Left ventricle myocardium superior (tissue), 1 donor: ENCODE measurements around the gene POLR1F. TPM values are rescaled to one million over a fixed set of nuclear protein-coding genes. Genes with fewer than 3 reads are reported as not detected.
A peak's percentile ranks its signal among the peaks of the same experiment; 100 is the strongest.

ENCODE experiments used
- ATAC-seq: fragments of 200-7000 bp; cut with Tn5 transposase; one replicate; pipeline ENCODE4 v1.9.1; 2020; ENCODE audit warnings: mild to moderate bottlenecking, moderate library complexity
- DNase-seq: peaks from one replicate; pipeline ENCODE4 v3.0.0-alpha.2; 2020
- intact Hi-C: fragments of 100-400 bp; cut with micrococcal nuclease; formaldehyde crosslinking; loops from one replicate; pipeline ENCODE4 v1.11.0; 2022
- long read RNA-seq: library from polyadenylated mRNA; unstranded; transcript quantifications from one replicate; pipeline ENCODE4 v2.0.0, GENCODE V29; 2021
- total RNA-seq: library from RNA; stranded (reverse); fragmentation: NEBNext Ultra II Directional; extraction: Animal tissue kit (Norgen Biotek cat#: 25700); gene quantifications from one replicate; pipeline ENCODE4 v1.2.1, GENCODE V29; 2021
- donor health status: DM: no; HTN: yes; CAD: no; lungs with severe emphysema.

POLR1F gene, protein sequence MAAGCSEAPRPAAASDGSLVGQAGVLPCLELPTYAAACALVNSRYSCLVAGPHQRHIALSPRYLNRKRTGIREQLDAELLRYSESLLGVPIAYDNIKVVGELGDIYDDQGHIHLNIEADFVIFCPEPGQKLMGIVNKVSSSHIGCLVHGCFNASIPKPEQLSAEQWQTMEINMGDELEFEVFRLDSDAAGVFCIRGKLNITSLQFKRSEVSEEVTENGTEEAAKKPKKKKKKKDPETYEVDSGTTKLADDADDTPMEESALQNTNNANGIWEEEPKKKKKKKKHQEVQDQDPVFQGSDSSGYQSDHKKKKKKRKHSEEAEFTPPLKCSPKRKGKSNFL
- total RNA-seq: 7.7 TPM
- long read RNA-seq, transcript TWISTNB-201 (4 exons, 3,942 nt): major isoform, 17 of 20 reads
- long read RNA-seq, partial matches to known transcripts: 0 of 20 reads
- long read RNA-seq, other reads (novel, unspliced or antisense): 2 of 20 reads

DNA sequence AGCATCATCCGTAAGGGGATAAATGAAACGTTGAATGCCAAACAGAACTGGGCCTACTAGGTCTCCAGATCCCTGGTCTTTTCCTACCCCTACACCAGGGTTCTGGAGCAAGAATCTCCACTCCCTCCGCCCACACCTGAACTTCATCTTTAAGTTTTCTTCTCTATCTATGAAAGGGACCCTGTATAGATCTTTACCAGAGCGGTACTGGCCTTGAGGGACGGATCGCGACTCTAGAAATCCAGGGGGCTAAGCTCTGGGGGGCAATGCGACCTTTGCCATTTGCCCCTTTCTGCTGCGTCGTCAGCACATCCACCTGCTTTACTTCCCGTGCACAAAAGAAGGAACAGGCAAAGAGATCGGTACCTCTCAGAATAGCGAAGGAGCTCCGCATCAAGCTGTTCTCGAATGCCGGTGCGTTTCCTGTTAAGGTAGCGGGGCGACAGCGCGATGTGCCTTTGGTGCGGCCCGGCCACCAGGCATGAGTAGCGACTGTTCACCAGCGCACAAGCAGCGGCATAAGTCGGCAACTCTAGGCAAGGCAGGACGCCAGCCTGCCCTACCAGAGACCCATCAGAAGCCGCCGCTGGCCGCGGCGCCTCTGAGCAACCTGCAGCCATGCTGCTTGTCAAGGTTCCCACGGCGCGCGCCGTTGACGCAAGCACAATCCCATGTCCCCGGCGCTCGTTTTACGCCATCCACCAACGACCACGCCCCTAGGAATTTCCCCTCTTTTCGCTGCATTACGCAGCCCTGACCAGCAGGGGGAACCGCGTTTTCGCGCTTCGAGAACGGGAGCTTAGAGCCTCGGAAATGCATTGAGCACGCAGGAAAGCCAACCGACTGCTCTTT, at the start of gene POLR1F:
Gene POLR1F, minus strand, starts transcription at position 641 of the 852 bp plus-strand sequence. Its CDS starts 21 bp downstream, at position 620.
- intact Hi-C loops: no loop called here
- ATAC-seq (peak; percentile 100), DNase-seq (peak; percentile 97)

DNA sequence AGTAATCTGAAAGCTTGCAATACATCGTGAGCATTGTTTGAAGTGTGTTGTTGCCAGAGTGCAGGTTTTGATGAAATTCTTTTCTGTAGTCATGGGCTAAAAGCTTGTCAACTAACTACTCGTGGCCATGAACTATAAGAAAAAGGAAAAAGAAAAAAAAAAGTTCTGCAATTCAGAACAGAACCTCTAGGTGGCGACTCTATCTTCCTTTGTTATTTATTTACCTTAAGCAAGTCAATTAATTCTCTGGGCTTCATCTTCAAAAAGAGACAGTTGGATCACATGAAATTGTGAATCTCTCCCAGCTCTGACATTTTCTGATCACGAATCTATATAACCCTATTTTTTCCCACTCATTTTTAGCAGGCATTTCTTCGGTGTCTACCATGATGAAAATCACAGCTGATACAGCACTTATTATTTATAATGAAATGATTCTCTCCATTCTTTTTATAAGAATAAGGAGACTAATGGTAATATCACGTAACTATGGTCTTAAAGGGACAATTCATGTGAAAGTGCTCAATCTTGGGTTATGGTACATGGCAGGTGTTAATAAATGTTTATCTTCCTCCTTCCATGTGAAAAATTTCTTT, 45.8 kb upstream of the POLR1F start:
- intact Hi-C loops: no loop called here

DNA sequence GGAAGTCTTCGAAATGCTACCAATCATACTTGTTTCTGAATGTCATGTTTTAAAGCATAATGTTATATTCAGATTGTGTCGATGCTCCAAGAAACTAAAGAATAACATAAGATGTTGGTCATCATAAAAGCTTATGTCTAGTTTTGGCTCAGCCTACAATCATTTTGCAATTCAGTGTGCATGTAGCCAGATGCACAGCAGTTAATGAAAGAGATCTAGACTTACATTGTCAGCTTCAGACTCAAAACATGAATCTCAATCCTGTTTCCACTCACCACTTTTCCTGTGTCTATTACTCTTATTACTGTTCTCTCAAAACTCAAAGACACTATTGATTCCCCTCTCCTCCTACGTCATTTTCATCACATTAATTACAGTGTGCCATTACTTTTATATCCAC, 43.2 kb upstream of the POLR1F start:
- intact Hi-C loops: no loop called here
- ATAC-seq (no peak), DNase-seq (no peak)

More for the DNA sequence above, 45.8 kb upstream of the POLR1F start:
- DNase-seq (no peak), ATAC-seq (no peak)

DNA sequence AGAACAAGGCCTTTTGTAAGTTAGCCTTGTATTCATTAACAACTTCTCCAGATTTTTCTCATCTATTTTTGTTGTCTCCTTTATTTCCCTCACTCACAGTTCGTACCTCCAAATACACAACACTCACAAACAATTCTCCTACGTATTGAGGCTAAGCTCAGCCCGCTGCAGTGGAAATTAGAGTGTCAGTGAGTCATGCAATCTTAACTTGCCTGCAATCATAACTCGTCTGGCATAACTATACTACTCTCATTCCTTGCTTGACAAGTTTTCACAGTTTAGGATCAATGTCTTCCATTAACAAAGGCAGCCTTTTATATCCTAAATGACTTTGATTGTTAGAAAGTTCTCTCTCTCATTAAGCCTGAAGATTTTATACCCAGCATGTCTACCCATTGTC, 40.8 kb upstream of the POLR1F start:
- DNase-seq (no peak), ATAC-seq (no peak)
- intact Hi-C loops: loop anchor here (10.0 kb wide), 1 partner anchor 845 kb away; no protein-coding TSS in a partner anchor

DNA sequence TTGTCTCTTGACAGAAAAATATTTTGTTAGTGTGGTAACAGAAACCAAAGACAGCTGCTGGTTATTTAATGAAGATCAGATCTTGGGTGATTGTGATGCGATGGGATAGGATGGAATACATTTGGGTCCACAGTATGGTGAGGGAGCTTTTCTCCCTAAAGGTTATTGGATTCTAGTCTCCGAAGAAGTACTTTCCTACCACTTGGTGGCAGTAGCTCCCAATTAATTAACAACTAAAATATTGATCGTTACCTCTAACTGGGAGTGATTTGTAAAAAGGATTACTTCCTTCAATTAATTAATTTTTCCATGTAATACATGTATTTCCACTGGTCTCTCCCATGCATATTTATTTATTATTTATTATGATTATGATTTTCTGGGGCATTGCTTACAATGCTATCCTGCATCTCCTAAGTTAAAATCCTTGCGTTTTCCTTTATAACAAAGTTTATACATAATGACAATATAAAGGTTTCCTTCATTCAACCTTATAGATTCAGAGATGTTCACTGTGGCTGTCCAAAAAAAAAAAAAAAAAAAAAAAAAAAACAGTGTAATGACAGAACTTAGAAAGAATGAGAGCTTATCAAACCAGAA, 39.0 kb upstream of the POLR1F start:
- intact Hi-C loops: loop anchor here (10.0 kb wide), 1 partner anchor 847 kb away; no protein-coding TSS in a partner anchor

DNA sequence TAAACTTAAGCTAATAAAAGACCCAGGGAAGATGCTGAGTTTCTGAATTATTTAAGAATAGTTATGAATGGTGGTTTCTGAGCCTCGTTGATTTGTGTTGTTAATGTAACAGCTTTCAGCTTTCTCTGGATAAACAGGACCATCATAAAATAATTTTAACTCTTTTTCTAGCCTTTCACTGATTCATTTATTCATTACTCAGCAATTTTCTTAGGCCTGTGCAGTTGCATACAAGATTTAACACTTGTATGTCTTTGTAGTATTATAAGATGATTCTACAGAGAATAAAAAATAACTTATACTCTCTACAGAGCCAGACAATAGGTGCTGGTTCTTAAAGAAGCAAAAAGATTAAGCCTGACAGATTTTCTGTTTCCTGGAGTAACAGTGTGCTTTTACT, 35.2 kb upstream of the POLR1F start:
- intact Hi-C loops: loop anchor here (10.0 kb wide), 1 partner anchor 851 kb away; no protein-coding TSS in a partner anchor
- no peak for DNase-seq
- ATAC-seq: no peak

More for the DNA sequence above, 39.0 kb upstream of the POLR1F start:
- DNase-seq (no peak), ATAC-seq (no peak)

DNA sequence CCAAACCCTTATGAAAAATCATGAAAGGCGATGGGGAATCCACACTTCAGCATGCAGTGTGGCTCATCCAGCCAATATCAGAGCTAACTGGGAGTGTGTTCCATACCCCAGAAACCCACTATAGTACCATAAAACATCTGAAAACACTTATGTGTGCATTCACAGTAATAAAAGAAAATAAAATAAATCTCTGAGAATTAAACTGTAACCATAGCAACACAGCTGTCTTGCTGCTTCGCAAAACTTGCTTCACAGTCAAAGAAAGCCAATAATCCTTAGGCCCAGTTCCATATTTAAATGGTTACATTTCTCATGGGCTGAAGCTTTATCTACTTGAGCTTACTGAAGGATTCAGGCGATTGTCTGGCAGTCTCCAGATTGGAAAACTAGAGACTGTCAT, 19.9 kb upstream of the POLR1F start:
- no peak for ATAC-seq

DNA sequence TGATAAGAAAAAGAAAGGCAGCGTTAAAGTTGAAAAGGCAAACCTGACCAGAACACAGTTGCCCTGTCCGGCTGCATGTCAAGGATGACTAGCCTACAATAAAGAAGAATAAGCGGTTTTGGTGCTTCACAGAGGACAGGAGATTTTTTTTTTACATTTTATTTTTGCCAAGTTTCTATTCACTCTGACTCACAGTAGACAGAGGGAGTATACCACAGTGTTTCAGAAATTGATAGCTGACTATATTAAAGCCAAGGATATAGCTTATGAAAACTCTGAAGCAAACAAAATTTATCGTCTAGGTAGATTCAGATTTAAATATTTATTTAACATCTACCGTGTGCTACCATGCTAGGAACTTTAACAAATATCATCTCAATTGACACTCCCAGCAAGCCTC, 16.9 kb upstream of the POLR1F start:
- DNase-seq (no peak), ATAC-seq (no peak)
- intact Hi-C loops: no loop called here

More for the DNA sequence above, 19.9 kb upstream of the POLR1F start:
- no peak for DNase-seq
- intact Hi-C loops: no loop called here

DNA sequence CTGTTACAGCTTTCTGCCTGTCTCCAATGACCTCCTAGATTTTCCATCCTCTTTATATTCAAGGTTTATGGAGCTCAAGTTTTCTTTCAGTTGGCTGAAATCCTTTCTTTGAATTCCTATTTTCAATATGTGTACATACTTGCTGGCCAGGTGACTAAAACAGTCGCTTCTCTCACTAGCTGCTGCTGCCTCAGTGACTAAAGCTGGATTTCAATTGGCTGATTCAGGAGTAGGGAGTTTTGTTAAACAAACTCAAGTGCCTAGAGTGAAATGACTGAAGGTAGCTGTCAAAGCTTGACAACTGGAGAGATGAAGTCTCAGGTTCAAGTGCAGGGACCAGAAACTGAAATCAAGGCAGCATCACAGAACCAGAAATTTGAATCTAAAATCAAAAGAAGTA, 6.7 kb upstream of the POLR1F start:
- intact Hi-C loops: loop anchor here (10.0 kb wide), 1 partner anchor 879 kb away; no protein-coding TSS in a partner anchor
- DNase-seq (no peak), ATAC-seq (no peak)

DNA sequence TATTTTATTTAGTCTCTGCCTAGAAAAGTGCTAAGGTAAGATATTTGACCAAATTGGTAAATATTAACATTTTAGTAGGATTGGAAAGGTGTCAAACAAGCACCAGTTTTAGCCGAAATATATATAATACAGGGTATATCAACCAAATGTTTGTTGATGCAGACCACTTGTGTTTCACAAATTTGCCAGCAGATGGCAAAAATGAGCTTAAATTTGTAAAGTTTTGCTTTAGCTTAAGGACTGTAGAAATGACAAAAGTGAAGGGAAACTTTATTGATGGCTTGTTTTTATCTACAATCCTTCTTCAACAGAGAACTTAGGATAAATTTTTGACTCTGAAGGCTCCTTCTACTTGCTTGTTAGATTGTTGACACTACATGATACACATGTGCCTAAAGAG, 4.8 kb upstream of the POLR1F start:
- no peak for ATAC-seq
- intact Hi-C loops: loop anchor here (10.0 kb wide), 1 partner anchor 881 kb away; no protein-coding TSS in a partner anchor
- DNase-seq: no peak

DNA sequence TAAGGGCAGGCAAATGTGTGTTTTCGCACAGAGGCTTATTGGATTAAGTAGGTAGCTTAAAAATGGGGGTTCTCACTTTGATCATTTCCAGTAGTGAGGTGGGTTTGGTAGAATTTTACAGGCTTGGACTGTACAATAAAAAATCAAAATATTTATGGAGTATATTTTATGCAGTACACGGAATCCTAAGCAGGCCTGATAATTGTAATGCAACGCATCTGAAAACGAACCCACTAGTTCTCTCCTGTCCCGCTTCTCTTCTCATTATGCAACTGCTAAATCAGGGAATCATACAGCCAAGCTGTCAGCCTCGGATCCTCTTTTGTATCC, 377 bp upstream of the POLR1F start:
- intact Hi-C loops: no loop called here
- ATAC-seq: peak; percentile 6
- DNase-seq: no peak

DNA sequence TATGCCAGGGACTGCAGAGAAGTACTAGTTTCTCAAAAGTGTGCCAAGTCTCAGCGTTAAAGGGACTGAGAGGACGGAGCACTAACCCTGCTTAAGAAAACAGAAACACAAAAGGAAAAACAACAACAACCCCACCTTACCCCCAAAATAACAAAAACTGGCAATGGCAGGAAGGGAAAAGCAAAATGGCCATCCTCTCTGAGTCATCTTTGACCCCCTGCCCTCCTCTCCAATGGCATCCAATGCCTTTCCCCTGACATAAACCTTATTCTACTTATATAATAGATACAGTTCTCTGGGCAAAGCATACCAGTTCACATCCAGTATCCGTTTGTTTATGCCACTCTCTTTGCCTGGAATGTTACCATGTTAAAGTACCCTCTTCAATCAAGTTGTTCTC, 1.6 kb downstream of the POLR1F start:
- ATAC-seq (no peak), DNase-seq (no peak)
- intact Hi-C loops: no loop called here

DNA sequence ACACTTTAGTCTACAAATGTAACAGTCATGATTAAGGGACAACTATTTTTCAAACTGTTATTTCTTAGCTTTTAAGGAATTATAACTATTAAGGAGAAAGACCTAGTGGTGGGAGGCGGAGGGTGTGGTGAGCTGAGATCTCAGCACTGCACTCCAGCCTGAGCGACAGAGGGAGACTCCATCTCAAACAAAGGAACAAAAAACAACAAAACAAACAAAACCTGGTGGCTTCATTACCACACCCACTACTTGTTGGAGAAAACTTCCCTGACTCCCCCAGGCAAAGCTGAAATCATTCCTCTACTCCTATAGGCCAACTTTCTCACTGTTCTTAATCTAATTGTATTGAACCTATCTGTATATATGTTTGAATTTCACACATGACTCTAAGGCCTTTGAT, 3.2 kb downstream of the POLR1F start:
- intact Hi-C loops: no loop called here
- no peak for DNase-seq
- no peak for ATAC-seq

DNA sequence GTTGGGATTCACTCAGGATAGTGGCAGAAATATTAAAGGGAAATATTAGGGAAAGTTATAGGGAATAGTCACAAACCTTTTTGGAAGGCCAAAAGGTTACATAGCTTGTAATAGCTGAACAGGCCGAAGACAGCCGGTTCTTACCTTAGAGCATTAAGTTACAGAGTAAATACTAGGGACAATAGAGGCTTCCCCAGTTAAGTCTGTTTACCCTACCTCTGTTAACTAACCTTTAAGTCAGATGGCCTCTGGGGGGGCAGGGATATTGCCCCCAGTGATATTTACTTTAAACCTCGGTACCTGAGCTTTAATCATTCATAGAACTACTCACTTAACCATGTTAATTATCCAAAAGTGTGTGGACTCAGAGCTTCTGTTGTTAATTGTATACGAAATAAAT, 7.4 kb downstream of the POLR1F start:
- ATAC-seq (no peak), DNase-seq (no peak)
- intact Hi-C loops: no loop called here

DNA sequence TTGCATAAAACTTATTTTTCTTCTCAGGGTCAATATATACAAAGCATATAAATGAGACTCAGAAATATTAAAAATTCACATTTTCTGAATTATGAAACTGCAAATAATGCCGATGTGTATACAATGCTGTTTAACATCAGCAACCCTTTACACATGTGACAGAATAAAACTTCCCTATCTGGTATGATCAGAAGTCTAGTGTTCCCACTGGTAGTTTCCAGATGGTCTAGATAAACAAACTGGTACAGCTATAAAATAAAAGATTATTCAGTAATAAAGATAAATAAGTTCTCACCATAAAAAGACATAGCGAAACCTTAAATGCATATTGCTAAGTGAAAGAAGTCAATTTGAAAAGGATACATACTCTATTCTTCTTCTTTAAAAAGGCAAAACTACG, 7.9 kb downstream of the POLR1F start:
- intact Hi-C loops: no loop called here
- ATAC-seq: no peak
- no peak for DNase-seq

DNA sequence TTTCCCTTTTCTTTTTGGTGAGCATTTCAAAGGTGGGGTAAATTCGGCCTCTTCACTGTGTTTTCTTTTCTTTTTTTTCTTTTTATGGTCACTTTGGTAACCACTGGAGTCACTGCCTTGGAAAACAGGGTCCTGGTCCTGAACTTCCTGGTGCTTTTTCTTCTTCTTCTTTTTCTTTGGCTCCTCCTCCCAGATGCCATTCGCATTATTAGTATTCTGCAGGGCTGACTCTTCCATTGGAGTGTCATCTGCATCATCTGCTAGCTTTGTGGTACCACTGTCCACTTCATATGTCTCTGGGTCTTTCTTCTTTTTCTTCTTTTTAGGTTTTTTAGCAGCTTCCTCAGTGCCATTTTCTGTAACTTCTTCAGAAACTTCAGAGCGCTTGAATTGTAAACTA, 10.5 kb downstream of the POLR1F start:
- ATAC-seq (no peak), DNase-seq (no peak)
- intact Hi-C loops: no loop called here

DNA sequence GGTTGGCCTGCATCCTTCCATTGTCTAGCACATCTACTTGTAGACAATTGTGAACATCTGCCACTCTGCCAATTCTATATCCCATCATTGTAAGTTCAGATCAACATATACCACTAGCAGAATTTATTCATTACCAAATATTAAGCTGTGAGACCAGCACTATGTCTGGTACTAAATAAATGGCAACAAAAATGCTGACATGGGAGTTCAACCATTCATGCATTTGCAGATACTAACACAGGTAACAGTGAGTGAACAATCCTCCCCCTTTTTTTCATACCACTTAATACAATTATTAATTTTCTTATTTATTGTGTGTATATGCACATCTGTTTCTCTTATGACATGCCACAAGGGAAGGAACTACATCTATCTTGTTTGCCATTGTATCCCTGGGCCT, 11.9 kb downstream of the POLR1F start:
- intact Hi-C loops: no loop called here
- ATAC-seq (no peak), DNase-seq (no peak)

DNA sequence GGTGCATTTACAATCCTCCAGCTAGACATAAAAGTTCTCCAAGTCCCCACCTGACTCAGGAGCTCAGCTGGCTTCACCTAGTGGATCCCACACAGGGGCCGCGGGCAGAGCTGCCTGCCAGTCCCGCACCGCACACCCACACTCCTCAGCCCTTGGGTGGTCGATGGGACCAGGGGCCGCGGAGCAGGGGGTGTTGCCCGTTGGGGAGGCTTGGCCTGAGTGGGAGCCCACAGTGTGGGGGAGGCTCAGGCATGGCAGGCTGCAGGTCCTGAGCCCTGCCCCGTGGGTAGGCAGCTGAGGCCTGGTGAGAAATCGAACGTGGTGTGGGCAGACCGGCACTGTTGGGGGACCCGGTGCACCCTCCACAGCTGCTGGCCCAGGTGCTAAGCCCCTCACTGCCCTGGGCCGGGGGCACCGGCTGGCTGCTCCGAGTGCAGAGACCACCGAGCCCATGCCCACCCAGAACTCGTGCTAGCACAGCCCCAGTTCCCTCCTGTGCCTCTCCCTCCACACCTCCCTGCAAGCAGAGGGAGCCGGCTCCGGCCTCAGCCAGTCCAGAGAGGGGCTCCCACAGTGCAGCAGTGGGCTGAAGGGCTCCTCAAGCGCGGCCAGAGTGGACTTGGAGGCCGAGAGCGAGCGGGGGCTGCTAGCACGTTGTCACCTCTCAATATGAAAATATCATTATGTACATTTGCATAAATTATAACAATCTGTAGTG, 16.6 kb downstream of the POLR1F start:
- intact Hi-C loops: no loop called here
- no peak for DNase-seq
- no peak for ATAC-seq

DNA sequence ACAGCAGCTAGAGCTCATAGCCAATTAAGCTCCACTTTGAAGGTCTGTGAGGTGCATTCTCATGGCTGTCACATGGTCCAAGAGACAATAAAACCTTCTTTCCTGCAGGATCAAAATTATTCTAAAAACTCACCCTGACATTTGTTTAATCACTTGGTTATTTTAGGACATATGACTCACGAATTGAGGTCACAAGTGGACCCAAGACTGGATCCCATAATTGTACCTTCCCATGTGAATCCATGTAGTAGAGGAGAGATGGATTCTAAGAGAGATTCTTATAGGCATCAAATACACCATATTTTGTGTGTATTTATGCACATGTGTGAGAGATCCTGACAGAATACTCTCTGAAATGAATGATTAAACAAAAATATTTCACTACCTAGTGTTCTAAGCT, 18.1 kb downstream of the POLR1F start:
- ATAC-seq (no peak), DNase-seq (no peak)
- intact Hi-C loops: no loop called here
